HepG2 (cell line): Measurements from ENCODE around the gene L3MBTL4. TPM values are rescaled to one million over a fixed set of nuclear protein-coding genes. Genes with fewer than 3 reads are reported as not detected.

Source experiments
- ATAC-seq: fragments of 200-7000 bp; cut with Tn5 transposase; 3 replicates; pipeline ENCODE4 v1.9.1; 2020; ENCODE audit warnings: mild to moderate bottlenecking, moderate library complexity
- BruUV-seq: library from RNA; stranded (reverse); fragments of 400-500 nt; replicated peaks from 2 replicates; lab custom pipeline; 2021; lab: Mats Ljungman, UMichigan
- CTCF ChIA-PET: fragments of 300-600 bp; formaldehyde crosslinking; extraction: SDS; loops from one replicate; lab custom pipeline; 2021; ENCODE audit warnings: low total read pairs, inconsistent platforms, low intra/inter-chr PET ratio; lab: Yijun Ruan, JAX
- POLR2A ChIA-PET: fragments of 350-600 bp; sonication (Branson Sonifier 250); formaldehyde crosslinking; loops from one replicate; lab custom pipeline; 2020; ENCODE audit warnings: antibody characterized with exemption, inconsistent platforms; lab: Yijun Ruan, JAX
- DNase-seq: peaks from one replicate; pipeline ENCODE4 v3.0.0-alpha.2; 2015; ENCODE audit warnings: low spot score
- FAIRE-seq: peaks from 3 replicates; lab custom pipeline; 2011; peaks lifted over from hg19 to GRCh38; lab: Jason Lieb, UNC
- H2AFZ ChIP-seq: one replicate; pipeline ENCODE4 v1.6.1; 2011; ENCODE audit warnings: low read length, inconsistent platforms
- H3K27ac ChIP-seq: fragments of 300-600 bp; 3 replicates; pipeline ENCODE4 v1.8.0; 2011; ENCODE audit warnings: mixed run types, mild to moderate bottlenecking, mixed read lengths, low read length, inconsistent platforms; ENCODE audit not compliant: insufficient read depth; ENCODE audit errors: extremely low read length
- H3K27me3 ChIP-seq, 2 experiments: fragments of 200-600 bp in 1 of 2; 2 replicates in 1 of 2; 3 replicates in 1 of 2; pipeline versions ENCODE4 v1.6.0 to v1.8.0; 2011; ENCODE audit warnings: low read length in 2 of 2, mild to moderate bottlenecking in 2 of 2, moderate library complexity in 2 of 2, inconsistent platforms in 1 of 2; ENCODE audit not compliant: insufficient read depth in 2 of 2, control insufficient read depth in 1 of 2
- H3K36me3 ChIP-seq, 2 experiments: fragments of 200-600 bp in 1 of 2; replicated peaks in 1 of 2; 2 replicates in 1 of 2; 3 replicates in 1 of 2; pipeline versions ENCODE4 v1.5.1 to v1.8.0; 2011; ENCODE audit warnings: low read length in 2 of 2, inconsistent platforms in 1 of 2; ENCODE audit not compliant: insufficient read depth in 2 of 2, control insufficient read depth in 1 of 2
- H3K4me1 ChIP-seq: 2 replicates; pipeline ENCODE4 v1.5.1; 2012; ENCODE audit warnings: low read length, inconsistent platforms; ENCODE audit not compliant: insufficient read depth
- H3K4me2 ChIP-seq: 2 replicates; pipeline ENCODE4 v1.6.0; 2011; ENCODE audit warnings: low read depth, low read length, inconsistent platforms
- H3K4me3 ChIP-seq, 3 experiments: fragments of 200-600 bp in 1 of 3; sonication (generic), shearing (Covaris generic) in 1 of 3; replicated peaks in 1 of 3; 2 replicates each; pipeline ENCODE4 v1.5.1; 2011 to 2016; ENCODE audit warnings: low read length in 3 of 3, inconsistent platforms in 2 of 3, low read depth in 2 of 3, mild to moderate bottlenecking in 2 of 3, control low read depth in 1 of 3, mixed read lengths in 1 of 3; ENCODE audit not compliant: insufficient read depth in 1 of 3
- H3K79me2 ChIP-seq: one replicate; pipeline ENCODE4 v1.6.1; 2011; ENCODE audit warnings: low read length, inconsistent platforms; ENCODE audit not compliant: insufficient read depth
- H3K9ac ChIP-seq: 2 replicates; pipeline ENCODE4 v1.6.0; 2011; ENCODE audit warnings: mild to moderate bottlenecking, low read depth, low read length, inconsistent platforms; ENCODE audit not compliant: insufficient read depth
- H3K9me3 ChIP-seq: 2 replicates; pipeline ENCODE4 v1.5.1; 2012; ENCODE audit warnings: mild to moderate bottlenecking, low read length
- H4K20me1 ChIP-seq: 2 replicates; pipeline ENCODE4 v1.6.0; 2011; ENCODE audit warnings: inconsistent platforms, mild to moderate bottlenecking, low read length, moderate library complexity; ENCODE audit not compliant: insufficient read depth
- DNMT1 ChIP-seq: sonication (generic); formaldehyde crosslinking; IDR thresholded peaks from 2 replicates; pipeline ENCODE4 v1.5.1; 2020; ENCODE audit warnings: mild to moderate bottlenecking, missing genetic modification reagents
- GTF2F1 ChIP-seq: fragments of 150-350 bp; IDR thresholded peaks from 2 replicates; pipeline ENCODE4 v1.6.1; 2014; ENCODE audit warnings: low read length
- MATR3 ChIP-seq: sonication (generic); formaldehyde crosslinking; IDR thresholded peaks from 2 replicates; pipeline ENCODE4 v1.4.0; 2020; ENCODE audit warnings: missing genetic modification reagents
- ZNF33A ChIP-seq: sonication (generic); formaldehyde crosslinking; IDR thresholded peaks from 2 replicates; pipeline ENCODE4 v1.5.1; 2020; ENCODE audit warnings: missing genetic modification reagents, mild to moderate bottlenecking, moderate library complexity, borderline replicate concordance
- ZNF460 ChIP-seq: sonication (generic); formaldehyde crosslinking; IDR thresholded peaks from 2 replicates; pipeline ENCODE4 v1.5.1; 2020; ENCODE audit warnings: missing genetic modification reagents, mild to moderate bottlenecking, borderline replicate concordance
- WGBS: methylation state at CpG from one replicate; pipeline ENCODE4 v1.1.6; 2017; ENCODE audit warnings: low lambda C conversion rate; 5-methylcytosine and 5-hydroxymethylcytosine counted together
- in situ Hi-C: cut with HindIII; loops from 2 replicates; pipeline ENCODE4 v1.10.0; 2017; ENCODE audit warnings: low pct_unique_long_range_greater_than_20kb; ENCODE audit not compliant: extremely low pct_ligation_motif_present
- intact Hi-C: fragments of 100-400 bp; cut with micrococcal nuclease; formaldehyde crosslinking; loops from one replicate; pipeline ENCODE4 v1.10.0; 2022; ENCODE audit not compliant: unreplicated experiment
- polyA plus RNA-seq, 8 experiments: library from polyadenylated mRNA; depleted of rRNA in 3 of 8; stranded (reverse) in 7 of 8; unstranded in 1 of 8; fragments of >200 nt; fragmentation: Illumina TruSeq in 4 of 8; extraction: Trizol in 4 of 8; gene quantifications; 2 replicates each; pipeline versions ENCODE4 v1.2.1 to v1.2.3, GENCODE V29; 2011 to 2016; ENCODE audit warnings: low read depth in 4 of 8, missing spikeins in 1 of 8, mixed read lengths in 1 of 8; ENCODE audit not compliant: insufficient read depth in 1 of 8
- total RNA-seq, 5 experiments: library from RNA; depleted of rRNA; stranded (reverse); fragments of >200 nt; fragmentation: Illumina TruSeq; extraction: Trizol; gene quantifications; 2 replicates each; pipeline ENCODE4 v1.2.3, GENCODE V29; 2016; ENCODE audit warnings: low read depth in 1 of 5
- TF ChIP-seq, protein P1 (sequence below): sonication (generic); formaldehyde crosslinking; IDR thresholded peaks from 2 replicates; pipeline ENCODE4 v1.4.0; 2020; ENCODE audit warnings: mild to moderate bottlenecking, missing genetic modification reagents
- TF ChIP-seq, protein P2 (sequence below): IDR thresholded peaks from 2 replicates; pipeline ENCODE4 v1.6.1; 2016; ENCODE audit warnings: low read depth
- TF ChIP-seq, protein P3 (sequence below): sonication (generic); formaldehyde crosslinking; IDR thresholded peaks from 2 replicates; pipeline ENCODE4 v1.4.0; 2020; ENCODE audit warnings: low read depth, missing genetic modification reagents

Gene L3MBTL4
- total and polyA plus RNA-seq, 2 of the 13 experiments (the other 11 are each of a cell fraction or from before 2014, with no cell fraction given): 10.8 to 13.3 TPM

DNA sequence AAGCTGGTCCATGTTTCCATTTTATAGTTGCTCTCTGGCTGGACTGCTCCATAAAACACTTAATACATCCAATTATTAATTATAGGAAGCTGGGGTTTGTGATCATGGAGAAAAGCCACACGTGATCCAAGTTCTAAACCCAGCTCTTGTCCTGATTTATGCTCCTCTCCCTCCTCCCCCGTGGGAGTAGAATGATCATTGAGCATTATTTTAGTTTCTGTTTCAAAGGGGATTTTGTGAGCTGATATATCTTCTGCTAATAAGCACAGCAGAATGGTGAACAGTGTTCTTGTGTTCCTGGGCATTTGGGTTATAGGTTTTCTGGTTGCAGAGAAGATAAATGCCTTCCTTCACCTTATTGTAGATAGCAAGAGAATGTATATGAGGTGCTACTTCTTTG is 383.7 kb downstream of the L3MBTL4 start (continued):
- TF ChIP-seq ZNF460 (CRISPR knock-in tag) (no peak), DNMT1 (no peak), MATR3 (no peak)

DNA sequence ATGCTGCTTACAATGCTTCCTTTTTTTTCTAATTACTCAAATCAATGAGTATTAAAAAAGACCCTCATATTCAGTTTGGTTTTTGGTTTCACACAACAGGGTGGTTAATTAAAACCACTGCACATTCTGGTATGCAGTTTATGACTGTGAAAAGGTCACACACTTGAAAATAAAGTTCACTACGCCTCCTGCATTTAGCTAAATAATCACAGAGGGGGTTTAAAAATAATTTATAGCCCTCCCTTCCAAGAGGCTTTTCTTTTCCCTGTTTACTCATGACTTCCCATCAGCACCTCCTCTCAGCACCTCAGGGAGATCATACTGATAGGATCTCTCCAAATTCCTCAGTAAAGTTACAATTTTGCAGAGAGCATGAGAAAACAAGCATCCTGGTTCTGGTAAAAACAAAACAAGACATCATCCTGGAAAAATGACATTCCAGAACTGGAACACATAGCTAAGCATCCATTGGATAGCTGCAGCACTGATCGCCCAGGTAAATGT is 389.9 kb downstream of the L3MBTL4 start:
- FAIRE-seq: no peak
- H3K4me1 ChIP-seq: no peaks in the 10 kb centered on the region
- in situ Hi-C loops (no loop called here), intact Hi-C loops (no loop called here)
- H3K4me2 ChIP-seq: no peak overlapping the region
- no peak overlapping the region for H2AFZ ChIP-seq
- H3K4me3 ChIP-seq: no peak overlapping the region
- no TSS peak for BruUV-seq
- no peaks in the 10 kb centered on the region for H3K9me3 ChIP-seq
- DNase-seq: no peak
- POLR2A ChIA-PET: no interaction called here
- no peaks in the 10 kb centered on the region for H4K20me1 ChIP-seq
- H3K27me3 ChIP-seq: no peaks in the 10 kb centered on the region
- 98% methylated on average over 2 of the region's 2 CpGs for WGBS
- H3K27ac ChIP-seq: no peak overlapping the region
- no peaks in the 10 kb centered on the region for H3K79me2 ChIP-seq
- TF ChIP-seq, protein P1, sequence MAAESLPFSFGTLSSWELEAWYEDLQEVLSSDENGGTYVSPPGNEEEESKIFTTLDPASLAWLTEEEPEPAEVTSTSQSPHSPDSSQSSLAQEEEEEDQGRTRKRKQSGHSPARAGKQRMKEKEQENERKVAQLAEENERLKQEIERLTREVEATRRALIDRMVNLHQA (CRISPR knock-in tag): no peak
- no peak for ATAC-seq
- H3K36me3 ChIP-seq: 0 out of 5 replicates have a peak, but pooled peaks cover 0 to 5% of the 10 kb centered on the region in 2 experiments
- CTCF ChIA-PET: no interaction called here
- no peak overlapping the region for H3K9ac ChIP-seq

DNA sequence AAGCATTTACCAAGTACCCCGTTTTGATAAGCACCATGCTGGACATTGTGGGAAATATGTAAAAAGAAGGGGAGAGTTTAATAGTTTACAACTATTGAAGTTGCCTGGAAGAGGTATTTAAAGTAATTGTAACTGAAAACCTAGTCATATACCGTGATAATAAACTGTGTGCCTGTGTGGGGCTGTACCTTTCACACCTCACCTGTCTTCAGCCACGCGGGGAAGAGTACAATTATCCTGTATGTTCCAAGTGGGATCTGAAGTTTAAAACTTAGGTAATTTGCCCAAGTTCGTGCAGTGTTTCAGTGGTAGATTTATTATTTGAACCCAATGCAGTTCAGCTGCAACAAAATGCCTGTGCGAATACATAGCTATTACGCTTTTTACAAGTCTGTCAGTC is 391.2 kb downstream of the L3MBTL4 start:
- POLR2A ChIA-PET: no interaction called here
- no peak overlapping the region for H3K4me3 ChIP-seq
- CTCF ChIA-PET: no interaction called here
- H3K79me2 ChIP-seq: no peaks in the 10 kb centered on the region
- no peak for DNase-seq
- no peak overlapping the region for H3K27ac ChIP-seq
- H3K9ac ChIP-seq: no peak overlapping the region
- H3K9me3 ChIP-seq: no peaks in the 10 kb centered on the region
- no peak overlapping the region for H2AFZ ChIP-seq
- WGBS: 97% methylated on average over 7 of the region's 7 CpGs
- H3K4me2 ChIP-seq: no peak overlapping the region
- H3K4me1 ChIP-seq: no peaks in the 10 kb centered on the region
- H4K20me1 ChIP-seq: no peaks in the 10 kb centered on the region
- 0 out of 5 replicates have a peak, but pooled peaks cover 0 to 5% of the 10 kb centered on the region in 2 experiments for H3K36me3 ChIP-seq
- FAIRE-seq: no peak
- BruUV-seq: no TSS peak
- H3K27me3 ChIP-seq: no peaks in the 10 kb centered on the region
- no peak for ATAC-seq
- intact Hi-C loops (no loop called here), in situ Hi-C loops (no loop called here)
- TF ChIP-seq GTF2F1 (no peak), ZNF33A (CRISPR knock-in tag) (no peak)
- TF ChIP-seq, protein P2, sequence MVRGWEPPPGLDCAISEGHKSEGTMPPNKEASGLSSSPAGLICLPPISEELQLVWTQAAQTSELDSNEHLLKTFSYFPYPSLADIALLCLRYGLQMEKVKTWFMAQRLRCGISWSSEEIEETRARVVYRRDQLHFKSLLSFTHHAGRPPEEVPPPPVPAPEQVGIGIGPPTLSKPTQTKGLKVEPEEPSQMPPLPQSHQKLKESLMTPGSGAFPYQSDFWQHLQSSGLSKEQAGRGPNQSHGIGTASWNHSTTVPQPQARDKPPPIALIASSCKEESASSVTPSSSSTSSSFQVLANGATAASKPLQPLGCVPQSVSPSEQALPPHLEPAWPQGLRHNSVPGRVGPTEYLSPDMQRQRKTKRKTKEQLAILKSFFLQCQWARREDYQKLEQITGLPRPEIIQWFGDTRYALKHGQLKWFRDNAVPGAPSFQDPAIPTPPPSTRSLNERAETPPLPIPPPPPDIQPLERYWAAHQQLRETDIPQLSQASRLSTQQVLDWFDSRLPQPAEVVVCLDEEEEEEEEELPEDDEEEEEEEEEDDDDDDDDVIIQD (CRISPR knock-in tag): no peak
- TF ChIP-seq, protein P3, sequence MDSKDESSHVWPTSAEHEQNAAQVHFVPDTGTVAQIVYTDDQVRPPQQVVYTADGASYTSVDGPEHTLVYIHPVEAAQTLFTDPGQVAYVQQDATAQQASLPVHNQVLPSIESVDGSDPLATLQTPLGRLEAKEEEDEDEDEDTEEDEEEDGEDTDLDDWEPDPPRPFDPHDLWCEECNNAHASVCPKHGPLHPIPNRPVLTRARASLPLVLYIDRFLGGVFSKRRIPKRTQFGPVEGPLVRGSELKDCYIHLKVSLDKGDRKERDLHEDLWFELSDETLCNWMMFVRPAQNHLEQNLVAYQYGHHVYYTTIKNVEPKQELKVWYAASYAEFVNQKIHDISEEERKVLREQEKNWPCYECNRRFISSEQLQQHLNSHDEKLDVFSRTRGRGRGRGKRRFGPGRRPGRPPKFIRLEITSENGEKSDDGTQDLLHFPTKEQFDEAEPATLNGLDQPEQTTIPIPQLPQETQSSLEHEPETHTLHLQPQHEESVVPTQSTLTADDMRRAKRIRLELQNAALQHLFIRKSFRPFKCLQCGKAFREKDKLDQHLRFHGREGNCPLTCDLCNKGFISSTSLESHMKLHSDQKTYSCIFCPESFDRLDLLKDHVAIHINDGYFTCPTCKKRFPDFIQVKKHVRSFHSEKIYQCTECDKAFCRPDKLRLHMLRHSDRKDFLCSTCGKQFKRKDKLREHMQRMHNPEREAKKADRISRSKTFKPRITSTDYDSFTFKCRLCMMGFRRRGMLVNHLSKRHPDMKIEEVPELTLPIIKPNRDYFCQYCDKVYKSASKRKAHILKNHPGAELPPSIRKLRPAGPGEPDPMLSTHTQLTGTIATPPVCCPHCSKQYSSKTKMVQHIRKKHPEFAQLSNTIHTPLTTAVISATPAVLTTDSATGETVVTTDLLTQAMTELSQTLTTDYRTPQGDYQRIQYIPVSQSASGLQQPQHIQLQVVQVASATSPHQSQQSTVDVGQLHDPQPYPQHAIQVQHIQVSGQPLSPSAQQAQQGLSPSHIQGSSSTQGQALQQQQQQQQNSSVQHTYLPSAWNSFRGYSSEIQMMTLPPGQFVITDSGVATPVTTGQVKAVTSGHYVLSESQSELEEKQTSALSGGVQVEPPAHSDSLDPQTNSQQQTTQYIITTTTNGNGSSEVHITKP: no peak
